GM21529 (cell line): ENCODE measurements around the gene PANK1.
A peak's percentile ranks its signal among the peaks of the same experiment; 100 is the strongest.
"Not testable (repeated sequence)": the region's sequence is repeated elsewhere in the genome, so short reads cannot be mapped to it uniquely, and the experiment has no call there.

Experiments
- ATAC-seq: cut with Tn5 transposase; IDR thresholded peaks from one replicate; pipeline ENCODE4 v1.9.1; 2021; ENCODE audit not compliant: unreplicated experiment

The PANK1 gene

DNA sequence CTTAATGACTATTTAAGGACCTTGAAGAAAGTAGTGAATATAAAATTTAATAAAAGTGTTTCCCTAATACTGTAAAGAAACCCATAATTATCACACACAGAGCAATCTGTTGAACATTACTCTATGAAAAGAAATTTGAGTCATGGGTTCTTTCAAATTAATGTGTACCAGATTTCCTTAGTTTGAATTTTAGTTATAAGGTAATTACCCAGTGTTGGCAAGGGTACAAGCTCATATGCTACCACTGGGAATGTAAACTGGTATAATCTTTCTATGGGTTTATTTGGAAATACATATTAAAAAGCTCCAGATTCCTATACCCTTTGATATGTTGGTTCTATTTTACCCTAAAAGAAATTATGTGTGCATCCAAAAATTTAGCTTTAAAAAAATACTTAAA is 22.9 kb downstream of the PANK1 start:
- no peak for ATAC-seq

DNA sequence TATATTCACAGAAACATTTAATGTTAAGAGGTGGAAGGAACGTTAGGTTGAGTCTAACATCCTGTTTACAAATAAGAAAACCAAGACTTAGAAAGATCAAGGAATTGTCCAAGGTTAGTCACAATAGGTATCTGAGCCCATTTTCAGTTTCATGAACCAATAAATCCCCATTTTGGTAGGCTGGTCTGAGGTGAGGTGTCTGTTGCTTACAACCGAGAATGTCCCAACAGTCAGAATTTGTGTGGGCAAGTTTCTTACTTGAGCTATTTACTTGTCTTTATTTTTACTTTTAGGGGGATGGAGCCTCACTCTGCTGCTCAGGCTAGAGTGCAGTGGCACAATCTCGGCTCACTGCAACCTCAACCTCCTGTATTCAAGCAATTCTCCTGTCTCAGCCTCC is 23.6 kb downstream of the PANK1 start:
- ATAC-seq = no peak

DNA sequence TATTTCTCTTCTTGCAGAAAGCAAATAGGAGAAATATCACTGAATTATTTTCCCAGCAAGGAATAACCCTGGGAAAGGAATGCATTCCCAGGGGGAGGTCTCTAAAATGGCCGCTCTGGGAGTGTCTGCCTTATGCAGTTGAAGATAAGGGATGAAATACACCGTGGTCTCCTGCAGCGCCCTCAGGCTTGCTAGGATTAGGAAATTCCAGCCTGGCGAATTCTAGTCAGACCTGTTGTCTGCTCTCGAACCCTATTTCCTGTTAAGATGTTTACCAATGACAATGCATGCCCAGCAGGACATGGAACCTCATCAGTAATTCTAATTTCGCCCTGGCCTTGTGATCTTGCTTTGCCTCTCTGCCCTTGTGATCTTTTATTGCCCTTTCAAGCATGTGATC is 24.7 kb downstream of the PANK1 start:
- not testable (repeated sequence) for ATAC-seq

DNA sequence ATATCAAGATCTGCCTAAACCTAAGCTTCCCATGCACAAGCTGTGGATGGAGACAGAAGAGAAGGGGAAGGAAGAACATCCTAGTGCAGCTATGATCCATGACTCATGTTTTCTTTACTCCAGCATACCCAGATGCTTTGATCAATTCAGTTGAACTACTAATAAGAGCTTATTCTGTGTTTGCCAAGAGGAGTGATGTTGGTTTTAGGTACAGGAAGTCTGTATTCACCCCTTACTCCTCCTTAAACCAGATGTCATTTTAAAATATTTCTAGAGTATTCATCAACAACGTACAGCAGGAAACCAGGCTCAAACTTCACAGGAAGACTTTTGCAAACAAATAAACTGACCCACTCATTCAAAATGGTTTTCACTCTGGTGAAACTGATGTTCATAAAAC is 29.2 kb downstream of the PANK1 start:
- ATAC-seq = no peak

DNA sequence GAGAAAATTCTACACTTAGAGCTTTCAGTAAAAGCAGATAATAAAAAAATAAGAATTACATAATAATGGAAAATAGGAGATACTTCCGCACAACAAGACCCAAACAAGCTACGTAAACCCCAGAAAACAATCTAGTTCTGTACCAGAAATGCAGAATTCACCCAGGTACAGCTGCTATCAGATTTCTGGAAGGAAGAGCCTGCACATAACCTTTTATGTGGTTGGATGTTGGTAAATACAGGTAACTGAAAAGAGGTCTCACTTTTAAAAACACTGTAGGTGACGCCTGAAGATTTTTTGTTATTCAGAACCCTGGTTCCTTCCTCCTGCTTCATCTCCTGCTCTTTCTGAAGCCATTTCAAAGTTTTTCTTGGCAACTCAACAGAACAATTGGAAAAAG is 29.9 kb downstream of the PANK1 start:
- ATAC-seq = no peak

DNA sequence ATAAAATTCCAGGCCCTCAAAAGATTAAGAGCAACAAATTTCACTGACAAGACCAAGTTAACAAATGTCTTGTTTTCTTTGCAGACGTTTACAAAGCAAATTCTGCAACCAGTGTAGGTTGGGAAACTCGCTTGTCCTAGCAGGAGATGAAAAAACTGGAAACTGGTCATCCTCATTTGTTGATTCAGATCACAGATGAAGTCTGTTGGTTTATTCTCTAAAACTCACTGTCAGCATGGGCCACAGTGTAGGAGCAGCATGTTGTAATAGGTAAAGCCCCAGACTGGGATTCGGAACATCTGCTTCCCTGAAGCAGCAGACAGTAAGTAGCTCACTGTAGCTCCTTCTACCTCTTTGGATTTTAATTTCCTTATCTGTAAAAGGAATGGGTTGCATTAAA is 31.5 kb downstream of the PANK1 start:
- ATAC-seq = no peak

DNA sequence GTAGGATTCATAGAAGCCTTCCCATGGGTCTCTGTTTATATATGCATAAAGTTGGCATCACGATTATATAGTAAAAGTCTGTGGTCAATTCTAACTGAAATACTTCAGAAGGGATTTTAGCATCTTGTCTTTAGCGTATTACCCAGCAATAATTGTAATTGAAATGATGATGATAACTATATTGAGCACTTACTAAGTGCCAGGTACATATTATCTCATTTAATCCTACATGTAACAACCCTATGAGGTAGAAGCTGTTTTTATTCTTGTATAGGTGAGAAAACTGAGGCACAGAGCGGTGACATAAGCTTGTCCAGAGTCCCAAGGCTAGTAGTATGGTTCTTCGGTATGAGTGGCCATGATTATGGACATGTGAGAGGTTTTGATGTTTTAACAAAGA is 33.8 kb downstream of the PANK1 start:
- no peak for ATAC-seq

DNA sequence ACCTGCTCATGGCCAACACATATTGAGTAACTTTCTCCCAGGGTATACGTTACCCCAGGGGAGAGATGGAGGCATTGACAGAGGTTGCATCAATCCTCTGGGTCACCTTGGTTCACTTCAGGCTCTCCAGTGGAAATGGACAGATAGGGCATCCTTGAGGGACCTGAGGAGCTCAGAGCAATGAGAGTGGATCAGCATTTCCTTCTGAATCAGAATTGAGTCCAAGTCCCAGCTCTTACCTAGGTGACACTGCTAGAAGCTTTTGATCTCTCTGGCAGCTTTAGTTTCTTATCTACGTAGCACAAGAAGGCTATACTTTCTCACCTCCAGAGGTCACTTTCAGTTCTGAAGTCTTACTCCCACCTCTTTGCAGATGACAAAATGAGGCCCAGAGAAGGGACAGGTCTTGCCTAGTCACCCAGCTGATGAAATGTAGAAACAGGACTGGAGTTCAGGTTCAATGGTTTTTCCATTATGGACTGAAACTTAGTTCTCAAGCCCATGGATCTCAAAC is 35.2 kb downstream of the PANK1 start:
- peak; percentile 99 for ATAC-seq

DNA sequence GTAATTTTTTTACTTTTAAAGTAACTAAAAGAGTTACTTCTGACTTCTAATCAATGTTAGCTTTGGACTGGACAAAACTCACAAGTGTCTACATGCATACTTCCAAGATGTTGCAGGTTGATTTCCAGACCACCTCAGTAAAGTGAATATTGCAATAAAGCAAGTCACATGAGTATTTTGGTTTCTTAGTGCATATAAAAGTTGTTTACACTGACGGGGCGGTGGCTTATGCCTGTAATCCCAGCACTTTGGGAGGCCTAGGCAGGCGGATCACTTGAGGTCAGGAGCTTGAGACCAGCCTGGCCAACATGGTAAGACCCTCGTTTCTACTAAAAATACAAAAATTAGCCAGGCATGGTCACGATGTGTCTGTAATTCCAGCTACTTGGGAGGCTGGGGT is 40.8 kb downstream of the PANK1 start:
- no peak for ATAC-seq

DNA sequence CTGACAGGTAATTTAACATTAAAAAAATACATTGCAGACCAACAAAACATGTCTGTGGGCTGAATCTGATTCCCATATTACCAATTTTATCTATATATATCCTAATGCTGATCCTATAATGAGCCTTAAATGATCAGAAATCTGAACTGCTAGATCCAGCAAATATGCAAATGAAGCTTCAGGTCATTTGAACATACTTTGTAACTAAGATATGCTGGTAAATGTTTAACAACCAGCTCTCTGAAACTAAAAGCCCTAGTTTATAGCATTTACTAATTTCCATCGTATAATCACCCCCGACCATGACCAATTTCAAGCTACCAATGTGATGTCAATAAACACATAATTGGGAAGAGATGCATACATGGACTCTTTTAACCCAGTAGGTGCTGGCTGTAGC is 42.1 kb downstream of the PANK1 start:
- no peak for ATAC-seq

DNA sequence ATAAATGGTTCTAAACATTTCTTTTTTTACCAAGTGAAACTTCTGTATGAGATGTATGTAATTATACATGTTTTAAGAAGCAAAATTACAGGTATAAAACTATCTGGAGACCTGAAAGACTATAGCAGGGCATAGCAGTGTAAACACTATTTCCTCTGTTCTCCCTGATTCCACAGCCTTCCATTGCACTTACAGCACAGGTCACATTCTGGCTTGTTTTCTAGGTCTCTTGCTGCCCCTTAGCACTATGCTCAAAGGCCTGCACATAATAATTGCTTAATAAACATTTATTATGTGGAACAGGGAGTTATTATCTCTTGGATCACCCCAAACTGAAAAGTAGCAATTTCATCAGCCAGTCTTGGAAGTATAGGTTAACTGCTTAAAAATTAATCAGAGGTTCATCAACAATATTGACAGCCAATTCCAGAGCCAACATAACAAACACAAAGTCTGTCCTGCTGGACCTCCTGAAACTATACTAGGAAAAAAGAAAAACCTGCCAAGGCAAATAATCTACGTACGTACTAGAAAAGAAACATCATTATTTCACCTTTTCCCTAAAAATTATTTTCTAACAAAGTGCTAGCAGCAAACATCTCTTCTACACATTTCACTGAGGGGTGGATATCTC is 43.2 kb downstream of the PANK1 start:
- ATAC-seq = no peak

DNA sequence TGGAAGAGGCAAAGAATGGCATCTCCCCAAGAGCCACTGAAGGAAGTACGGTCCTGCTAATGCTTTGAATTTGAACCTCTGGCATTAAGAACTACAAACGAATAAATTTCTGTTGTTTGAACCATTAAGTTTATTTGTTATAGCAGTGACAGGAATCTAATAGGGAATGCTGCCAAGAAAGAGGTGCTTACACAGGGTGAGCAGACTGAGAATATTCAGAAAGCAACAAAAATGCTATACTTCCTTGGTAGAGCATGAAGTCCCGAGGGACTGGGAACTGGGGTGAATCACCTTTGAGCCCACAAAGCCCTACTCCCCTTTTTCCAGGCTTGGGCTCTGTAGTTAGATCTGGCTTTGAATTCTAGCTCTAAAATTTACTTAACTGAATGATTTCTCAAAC is 45.0 kb downstream of the PANK1 start:
- no peak for ATAC-seq

DNA sequence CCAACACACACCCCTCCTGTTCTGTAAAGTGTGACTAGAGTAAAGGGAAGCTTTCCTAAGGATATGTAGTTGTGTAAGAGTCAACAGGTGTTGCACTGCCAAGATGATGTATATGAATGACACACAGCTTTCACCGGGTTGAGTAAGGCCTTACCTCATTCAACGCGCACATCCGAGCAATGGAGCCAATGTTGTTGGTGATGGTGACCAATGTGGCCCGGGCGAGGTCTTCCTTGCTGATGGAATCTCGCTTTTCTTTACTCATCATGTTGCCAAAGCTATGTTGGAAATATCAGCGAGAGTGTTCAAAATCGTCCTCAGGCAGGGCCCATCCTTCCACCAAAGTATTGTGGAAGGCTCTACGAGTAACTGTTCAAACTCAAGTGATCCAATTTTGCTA is 52.0 kb downstream of the PANK1 start:
- ATAC-seq = no peak

DNA sequence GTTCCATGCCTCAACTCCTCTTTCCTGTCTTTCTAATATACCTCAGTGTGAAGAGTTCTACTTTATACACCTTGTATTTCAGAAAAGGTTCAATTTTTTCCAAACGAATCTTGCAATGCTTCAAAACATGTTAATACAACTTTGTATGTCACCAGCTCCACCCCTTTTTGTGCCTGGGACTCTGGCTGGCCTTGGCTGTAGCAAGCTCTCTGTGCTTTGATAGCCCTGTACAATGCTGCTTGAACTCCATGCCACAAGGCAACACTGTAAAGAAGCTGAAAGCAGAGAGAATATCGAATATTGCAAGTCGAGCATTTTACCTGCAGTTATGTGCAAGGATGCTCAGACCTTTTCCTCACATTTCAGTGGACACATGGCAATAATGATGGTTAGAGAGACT is 52.5 kb downstream of the PANK1 start:
- no peak for ATAC-seq

DNA sequence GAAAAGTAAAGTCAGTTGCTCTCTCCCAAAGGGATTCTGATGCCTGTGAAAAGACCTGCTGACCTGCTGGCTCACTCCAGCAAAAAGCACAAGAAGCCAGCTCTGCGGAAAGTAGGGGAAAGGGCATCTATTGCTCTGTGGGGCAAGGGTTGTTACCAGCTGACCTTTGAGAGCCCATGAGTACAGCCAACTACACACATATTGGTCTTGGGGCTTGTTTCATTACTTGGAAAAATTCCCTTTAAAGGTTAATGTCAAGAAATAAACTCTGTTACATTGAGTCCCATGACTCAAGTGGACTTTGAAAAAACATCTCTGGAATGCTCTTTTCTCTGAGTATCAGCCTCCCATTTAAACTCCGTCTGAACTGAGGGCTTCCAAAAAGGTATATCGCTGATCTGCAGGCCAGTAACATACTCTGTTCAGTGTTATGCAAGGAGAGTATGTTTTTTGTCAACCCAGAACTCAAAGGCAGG is 53.2 kb downstream of the PANK1 start:
- no peak for ATAC-seq

DNA sequence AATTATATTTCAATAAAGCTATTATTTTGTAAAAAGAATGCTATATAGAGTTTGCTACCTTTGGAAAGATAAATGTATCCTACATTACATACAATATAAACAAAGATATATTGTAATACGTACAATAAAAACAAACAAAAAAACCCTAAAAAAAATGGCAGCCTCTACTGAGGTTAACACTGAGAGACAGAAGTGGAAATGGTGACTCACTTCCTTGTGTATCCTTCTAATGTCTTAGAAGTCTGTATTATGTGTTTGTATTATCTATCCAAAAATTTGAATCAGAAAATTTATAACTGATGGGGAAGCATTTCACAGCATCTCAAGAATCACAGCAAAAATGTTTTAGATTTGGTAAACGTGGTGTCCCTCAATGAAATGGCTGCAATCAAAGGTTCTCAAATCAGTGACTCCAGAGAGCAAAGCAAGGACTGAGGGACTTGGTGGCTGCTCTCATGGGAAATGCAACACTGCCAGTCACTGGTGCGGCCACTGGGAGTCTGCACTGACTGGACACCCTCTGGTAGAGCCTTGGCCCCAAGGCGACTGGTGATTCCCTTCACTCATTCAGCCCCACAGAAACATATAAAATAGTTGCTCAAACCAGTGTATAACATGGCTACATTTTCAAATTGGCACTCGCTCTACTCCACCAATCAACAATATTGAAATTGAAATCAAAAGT is 53.8 kb downstream of the PANK1 start:
- no peak for ATAC-seq

DNA sequence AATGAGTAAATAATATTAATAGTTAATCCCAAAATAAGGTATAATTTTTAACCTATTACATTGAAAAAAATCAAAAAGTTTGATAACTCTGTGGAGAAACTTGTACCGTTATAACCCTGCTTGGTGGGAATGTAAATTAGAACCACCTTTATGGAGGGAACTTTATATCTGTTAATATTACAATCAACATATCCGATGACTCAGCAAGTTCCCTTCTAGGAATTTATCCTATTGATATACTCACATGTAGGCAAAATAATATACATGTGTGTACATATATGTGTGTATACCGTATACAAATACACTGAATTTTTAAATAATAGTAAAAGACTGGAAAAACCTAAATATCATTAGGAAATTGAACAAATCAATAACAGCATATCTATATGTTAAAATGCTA is 54.7 kb downstream of the PANK1 start:
- ATAC-seq = no peak

DNA sequence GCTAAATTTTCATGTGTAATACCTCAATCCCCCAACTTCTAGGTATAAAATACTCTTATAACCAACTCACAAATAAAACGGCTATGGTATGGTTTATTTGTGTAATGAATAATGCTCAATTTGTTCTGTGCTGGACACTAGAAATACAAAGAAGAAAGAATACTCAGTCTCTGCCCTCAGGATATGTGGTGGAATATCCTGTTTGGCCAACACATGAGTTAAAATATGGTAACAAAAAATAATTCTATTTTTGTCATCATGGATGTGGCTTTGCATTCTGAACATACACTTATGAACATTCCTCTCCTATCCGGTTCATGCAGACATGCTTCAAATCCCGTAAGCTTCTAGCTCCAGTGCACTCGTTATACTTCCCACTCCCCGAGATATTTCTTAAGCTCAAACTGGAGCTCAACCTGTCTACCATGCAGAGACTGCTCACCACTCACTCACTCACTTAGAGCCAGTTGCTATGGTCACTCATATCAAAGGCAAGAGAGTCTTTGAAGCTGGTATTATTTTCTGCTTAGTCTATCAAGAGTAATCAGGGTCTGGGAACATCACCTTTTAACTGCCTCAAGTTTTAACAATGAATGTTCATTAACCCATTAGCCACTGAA is 55.8 kb downstream of the PANK1 start:
- ATAC-seq = no peak

DNA sequence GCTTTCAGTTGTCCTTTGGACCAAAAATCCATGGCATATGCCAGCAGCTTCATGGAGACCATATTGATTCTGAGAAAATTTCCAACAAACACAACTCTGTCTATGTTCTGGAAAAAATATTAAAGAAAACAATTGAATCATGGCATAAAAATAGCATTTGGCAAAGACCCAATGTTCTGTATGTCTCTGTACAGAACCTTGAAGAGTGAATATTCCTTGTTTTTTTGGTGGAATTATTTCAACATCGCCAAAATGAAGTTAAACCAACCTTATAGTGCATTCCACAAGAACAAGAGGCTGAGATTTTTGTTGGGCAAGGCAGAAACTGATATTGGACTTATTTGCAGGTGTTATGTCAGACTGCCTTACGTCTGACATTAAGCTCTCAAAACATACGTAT is 56.4 kb downstream of the PANK1 start:
- no peak for ATAC-seq

DNA sequence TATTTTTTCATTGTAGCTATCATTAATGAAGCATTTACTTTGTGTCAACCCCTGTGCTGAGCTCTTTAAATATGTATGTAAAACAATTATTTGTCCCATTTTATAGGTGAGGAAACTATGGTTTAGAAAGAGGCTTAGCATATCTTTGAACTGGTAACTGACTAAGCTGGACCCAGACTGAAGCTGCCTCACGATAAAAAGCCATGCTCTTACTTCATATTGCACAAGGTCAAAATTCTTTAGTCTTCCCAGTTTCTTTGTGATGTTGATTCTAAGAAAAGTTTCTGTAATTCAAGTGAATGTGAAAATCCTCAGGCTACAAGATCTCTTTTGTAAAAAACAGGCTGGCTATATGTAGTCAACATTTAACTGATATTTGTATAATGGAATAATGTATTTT is 63.0 kb downstream of the PANK1 start:
- no peak for ATAC-seq

DNA sequence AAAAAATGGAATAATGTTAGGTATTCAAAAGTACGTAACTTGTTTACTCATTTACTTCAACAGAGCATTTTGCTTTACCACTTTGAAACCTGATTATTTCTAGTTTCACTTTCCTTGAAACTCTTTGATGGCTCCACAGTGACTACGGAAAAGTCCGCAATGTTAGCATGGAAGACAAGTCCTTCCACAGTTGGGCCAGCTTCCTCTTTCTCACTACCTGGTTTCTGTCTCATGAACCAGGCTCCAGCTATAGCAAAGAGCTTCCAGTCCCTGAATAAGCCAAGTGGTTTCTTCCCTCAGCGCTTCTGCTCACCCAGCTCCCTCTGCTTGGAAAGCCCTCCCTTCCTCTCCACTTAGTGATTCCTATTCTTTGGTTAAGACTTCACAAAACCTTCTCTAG is 64.8 kb downstream of the PANK1 start:
- no peak for ATAC-seq

DNA sequence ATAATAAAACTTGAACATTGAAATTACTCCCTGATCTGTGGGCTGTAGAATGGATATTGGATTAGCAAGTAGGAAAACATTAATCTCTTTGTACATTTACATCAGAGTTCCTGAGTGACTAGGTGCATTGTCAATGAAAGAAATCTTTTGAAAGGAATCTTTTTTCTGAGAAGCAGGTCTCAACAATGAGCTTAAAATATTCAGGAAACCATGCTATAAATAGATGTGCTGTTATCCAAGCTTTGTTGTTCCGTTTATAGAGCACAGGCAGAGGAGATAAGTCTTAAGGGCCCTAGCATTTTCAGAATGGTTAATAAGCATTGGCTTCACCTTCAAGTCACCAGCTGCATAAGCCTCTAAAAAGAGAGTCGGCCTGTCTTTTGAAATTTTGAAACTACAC is 68.3 kb downstream of the PANK1 start:
- no peak for ATAC-seq
